ENCODE data around the gene DPAGT1.

DNA sequence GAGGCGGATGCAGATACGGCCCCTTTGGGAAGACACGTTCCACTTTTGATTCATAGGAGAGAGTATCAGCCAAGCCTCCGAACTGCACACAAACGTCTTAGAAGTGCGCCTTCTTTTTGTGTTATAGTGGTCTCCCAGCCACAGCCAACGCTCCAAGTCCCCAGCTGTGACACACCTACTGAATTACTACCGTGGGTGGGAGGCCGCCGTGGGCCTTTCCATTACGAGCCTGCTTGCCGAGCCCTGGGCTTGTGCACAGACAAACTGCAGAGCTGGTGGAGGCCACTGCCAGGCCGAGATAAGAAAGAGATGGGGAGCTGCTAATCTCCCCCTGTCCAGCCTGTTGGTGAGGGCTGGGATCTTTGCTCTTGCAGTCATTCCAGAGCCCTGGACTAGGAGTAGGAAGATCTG lies 16.2 kb downstream of the DPAGT1 start:
- TF ChIP-seq, protein P1, sequence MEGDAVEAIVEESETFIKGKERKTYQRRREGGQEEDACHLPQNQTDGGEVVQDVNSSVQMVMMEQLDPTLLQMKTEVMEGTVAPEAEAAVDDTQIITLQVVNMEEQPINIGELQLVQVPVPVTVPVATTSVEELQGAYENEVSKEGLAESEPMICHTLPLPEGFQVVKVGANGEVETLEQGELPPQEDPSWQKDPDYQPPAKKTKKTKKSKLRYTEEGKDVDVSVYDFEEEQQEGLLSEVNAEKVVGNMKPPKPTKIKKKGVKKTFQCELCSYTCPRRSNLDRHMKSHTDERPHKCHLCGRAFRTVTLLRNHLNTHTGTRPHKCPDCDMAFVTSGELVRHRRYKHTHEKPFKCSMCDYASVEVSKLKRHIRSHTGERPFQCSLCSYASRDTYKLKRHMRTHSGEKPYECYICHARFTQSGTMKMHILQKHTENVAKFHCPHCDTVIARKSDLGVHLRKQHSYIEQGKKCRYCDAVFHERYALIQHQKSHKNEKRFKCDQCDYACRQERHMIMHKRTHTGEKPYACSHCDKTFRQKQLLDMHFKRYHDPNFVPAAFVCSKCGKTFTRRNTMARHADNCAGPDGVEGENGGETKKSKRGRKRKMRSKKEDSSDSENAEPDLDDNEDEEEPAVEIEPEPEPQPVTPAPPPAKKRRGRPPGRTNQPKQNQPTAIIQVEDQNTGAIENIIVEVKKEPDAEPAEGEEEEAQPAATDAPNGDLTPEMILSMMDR (IDR thresholded peaks at IDR 0.05) = no peak
- TF ChIP-seq POLR2A (IDR thresholded peaks at IDR 0.05) = no peak
- no peak for TF ChIP-seq POLR2AphosphoS5 (IDR thresholded peaks at IDR 0.05)

All from sigmoid colon (tissue), 4 donors.